ENCODE results near the gene PPP2R2C.

PPP2R2C gene

DNA sequence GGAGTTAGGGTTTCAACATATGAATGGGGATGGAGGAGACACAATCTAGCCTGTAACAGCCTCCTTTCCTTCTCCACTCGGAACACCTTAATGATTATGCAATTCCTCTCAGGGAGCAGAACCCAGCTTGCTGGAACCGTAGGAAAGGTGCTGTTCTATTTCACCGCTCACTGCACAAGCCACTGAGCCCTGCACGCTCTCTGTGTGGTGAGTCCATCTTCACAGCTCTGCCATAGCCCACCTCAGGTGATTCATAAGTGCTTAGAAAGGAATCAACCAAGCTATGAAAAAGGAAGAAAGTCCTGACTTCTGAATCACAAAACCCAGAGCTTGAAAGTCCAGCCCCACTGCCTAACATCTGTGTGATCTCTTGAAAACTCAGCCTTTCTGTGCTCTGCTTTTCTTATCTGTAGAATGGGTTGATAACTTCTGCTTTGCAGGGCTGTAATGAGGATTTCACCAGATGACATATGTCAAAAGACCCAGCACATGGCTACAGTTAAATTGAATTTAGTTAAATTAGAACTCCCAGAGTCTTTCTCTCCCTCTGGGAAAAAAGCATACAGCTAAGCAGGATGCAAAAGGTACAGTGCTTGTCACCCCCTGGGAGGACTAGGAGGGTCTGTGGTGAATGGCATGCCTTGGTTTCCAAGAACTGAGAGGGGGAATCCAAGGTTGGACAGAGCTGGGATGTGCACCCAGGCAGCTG, 111.2 kb downstream of the PPP2R2C start:
- DNase-seq (ENCODE audit: low read depth in 1 of 2, low spot score in 1 of 2), result no peak
- H3K27ac ChIP-seq (replicated peaks), result no peak overlapping the region
- H3K4me3 ChIP-seq (replicated peaks; ENCODE audit: insufficient read depth, low read length), result no peak overlapping the region
- TF ChIP-seq SPI1 (IDR thresholded peaks at IDR 0.05; ENCODE audit: borderline replicate concordance, low read depth) (no peak), GABPA (IDR thresholded peaks at IDR 0.05; ENCODE audit: low read depth) (no peak), POLR2AphosphoS5 (IDR thresholded peaks at IDR 0.05; ENCODE audit: low read depth) (no peak)
- TF ChIP-seq, protein P1, sequence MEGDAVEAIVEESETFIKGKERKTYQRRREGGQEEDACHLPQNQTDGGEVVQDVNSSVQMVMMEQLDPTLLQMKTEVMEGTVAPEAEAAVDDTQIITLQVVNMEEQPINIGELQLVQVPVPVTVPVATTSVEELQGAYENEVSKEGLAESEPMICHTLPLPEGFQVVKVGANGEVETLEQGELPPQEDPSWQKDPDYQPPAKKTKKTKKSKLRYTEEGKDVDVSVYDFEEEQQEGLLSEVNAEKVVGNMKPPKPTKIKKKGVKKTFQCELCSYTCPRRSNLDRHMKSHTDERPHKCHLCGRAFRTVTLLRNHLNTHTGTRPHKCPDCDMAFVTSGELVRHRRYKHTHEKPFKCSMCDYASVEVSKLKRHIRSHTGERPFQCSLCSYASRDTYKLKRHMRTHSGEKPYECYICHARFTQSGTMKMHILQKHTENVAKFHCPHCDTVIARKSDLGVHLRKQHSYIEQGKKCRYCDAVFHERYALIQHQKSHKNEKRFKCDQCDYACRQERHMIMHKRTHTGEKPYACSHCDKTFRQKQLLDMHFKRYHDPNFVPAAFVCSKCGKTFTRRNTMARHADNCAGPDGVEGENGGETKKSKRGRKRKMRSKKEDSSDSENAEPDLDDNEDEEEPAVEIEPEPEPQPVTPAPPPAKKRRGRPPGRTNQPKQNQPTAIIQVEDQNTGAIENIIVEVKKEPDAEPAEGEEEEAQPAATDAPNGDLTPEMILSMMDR (IDR thresholded peaks at IDR 0.05; ENCODE audit: insufficient read depth, low read length), result no peak
- TF ChIP-seq, protein P2, sequence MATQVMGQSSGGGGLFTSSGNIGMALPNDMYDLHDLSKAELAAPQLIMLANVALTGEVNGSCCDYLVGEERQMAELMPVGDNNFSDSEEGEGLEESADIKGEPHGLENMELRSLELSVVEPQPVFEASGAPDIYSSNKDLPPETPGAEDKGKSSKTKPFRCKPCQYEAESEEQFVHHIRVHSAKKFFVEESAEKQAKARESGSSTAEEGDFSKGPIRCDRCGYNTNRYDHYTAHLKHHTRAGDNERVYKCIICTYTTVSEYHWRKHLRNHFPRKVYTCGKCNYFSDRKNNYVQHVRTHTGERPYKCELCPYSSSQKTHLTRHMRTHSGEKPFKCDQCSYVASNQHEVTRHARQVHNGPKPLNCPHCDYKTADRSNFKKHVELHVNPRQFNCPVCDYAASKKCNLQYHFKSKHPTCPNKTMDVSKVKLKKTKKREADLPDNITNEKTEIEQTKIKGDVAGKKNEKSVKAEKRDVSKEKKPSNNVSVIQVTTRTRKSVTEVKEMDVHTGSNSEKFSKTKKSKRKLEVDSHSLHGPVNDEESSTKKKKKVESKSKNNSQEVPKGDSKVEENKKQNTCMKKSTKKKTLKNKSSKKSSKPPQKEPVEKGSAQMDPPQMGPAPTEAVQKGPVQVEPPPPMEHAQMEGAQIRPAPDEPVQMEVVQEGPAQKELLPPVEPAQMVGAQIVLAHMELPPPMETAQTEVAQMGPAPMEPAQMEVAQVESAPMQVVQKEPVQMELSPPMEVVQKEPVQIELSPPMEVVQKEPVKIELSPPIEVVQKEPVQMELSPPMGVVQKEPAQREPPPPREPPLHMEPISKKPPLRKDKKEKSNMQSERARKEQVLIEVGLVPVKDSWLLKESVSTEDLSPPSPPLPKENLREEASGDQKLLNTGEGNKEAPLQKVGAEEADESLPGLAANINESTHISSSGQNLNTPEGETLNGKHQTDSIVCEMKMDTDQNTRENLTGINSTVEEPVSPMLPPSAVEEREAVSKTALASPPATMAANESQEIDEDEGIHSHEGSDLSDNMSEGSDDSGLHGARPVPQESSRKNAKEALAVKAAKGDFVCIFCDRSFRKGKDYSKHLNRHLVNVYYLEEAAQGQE (IDR thresholded peaks at IDR 0.05; ENCODE audit: insufficient replicate concordance, low read depth), result no peak
- no peaks in the 10 kb centered on the region for H3K27me3 ChIP-seq (ENCODE audit: insufficient read depth, poor library complexity, severe bottlenecking)

DNA sequence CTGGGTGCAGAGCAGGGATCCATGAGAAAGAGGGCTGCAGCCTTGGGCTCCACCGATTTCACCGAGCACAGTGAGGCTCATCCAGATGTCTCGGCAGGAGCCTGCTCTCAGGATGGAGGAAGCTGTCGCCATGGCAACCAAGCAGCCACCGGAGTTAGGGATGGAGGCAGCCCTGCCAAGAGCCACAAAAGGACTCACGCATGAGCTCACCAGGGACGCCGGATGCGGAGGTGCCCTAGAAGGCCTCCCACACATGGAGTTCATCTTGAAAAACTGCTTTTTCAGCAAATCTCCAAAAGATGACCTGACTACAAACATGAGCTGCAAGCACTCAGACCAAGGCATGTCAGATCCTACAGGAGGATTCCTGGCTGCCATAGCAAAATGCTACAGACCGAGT, 112.0 kb downstream of the PPP2R2C start:
- TF ChIP-seq, protein P2 (IDR thresholded peaks at IDR 0.05; ENCODE audit: insufficient replicate concordance, low read depth), result no peak
- TF ChIP-seq GABPA (IDR thresholded peaks at IDR 0.05; ENCODE audit: low read depth), result no peak
- no peak for TF ChIP-seq POLR2AphosphoS5 (IDR thresholded peaks at IDR 0.05; ENCODE audit: low read depth)
- TF ChIP-seq, protein P1 (IDR thresholded peaks at IDR 0.05; ENCODE audit: insufficient read depth, low read length), result no peak
- TF ChIP-seq SPI1 (IDR thresholded peaks at IDR 0.05; ENCODE audit: borderline replicate concordance, low read depth), result no peak
- H3K4me3 ChIP-seq (replicated peaks; ENCODE audit: insufficient read depth, low read length), result no peak overlapping the region
- no peak overlapping the region for H3K27ac ChIP-seq (replicated peaks)
- no peak for DNase-seq (ENCODE audit: low read depth in 1 of 2, low spot score in 1 of 2)
- no peaks in the 10 kb centered on the region for H3K27me3 ChIP-seq (ENCODE audit: insufficient read depth, poor library complexity, severe bottlenecking)

DNA sequence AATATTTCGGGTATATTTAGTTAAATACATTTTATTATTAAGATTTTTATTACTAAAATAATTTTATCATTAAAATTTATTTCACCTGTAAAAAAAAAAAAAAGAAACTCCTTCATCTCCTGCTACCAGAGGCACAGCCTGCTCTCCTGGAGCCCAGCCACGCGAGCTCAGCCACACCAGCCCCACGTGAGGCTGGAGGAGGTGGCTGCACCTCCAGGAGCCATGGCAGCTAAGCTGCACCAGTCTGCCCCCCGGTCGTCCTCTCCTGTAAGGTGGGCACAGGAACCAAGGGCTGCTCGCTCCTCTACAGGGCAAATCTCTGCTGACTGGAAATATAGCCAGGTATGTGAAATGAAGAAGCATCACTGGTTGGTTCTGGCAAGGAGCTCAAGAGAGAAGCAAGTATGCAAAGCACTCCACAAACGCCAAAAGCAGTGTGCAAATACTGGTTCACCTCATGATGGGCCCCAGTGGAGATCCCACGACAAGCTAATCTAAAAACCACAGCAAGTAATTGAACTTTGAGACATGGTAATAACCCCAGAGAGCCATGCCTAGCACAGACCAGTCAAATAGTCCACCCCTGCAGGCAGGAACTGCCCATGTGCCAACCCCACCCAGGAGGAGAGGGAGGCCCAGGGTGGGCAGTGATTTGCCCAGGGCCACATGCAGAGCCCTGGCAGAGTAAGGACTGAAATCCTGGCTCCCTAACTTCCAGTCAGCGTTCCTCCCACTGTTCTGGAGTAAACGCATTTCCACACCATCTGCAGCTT, 112.7 kb downstream of the PPP2R2C start:
- DNase-seq (ENCODE audit: low read depth in 1 of 2, low spot score in 1 of 2), result no peak
- TF ChIP-seq, protein P1 (IDR thresholded peaks at IDR 0.05; ENCODE audit: insufficient read depth, low read length), result no peak
- TF ChIP-seq GABPA (IDR thresholded peaks at IDR 0.05; ENCODE audit: low read depth), result no peak
- no peak for TF ChIP-seq SPI1 (IDR thresholded peaks at IDR 0.05; ENCODE audit: borderline replicate concordance, low read depth)
- no peak for TF ChIP-seq POLR2AphosphoS5 (IDR thresholded peaks at IDR 0.05; ENCODE audit: low read depth)
- TF ChIP-seq, protein P2 (IDR thresholded peaks at IDR 0.05; ENCODE audit: insufficient replicate concordance, low read depth), result no peak
- Histone ChIP-seq H3K27me3 (ENCODE audit: insufficient read depth, poor library complexity, severe bottlenecking) (no peaks in the 10 kb centered on the region), H3K4me3 (replicated peaks; ENCODE audit: insufficient read depth, low read length) (no peak overlapping the region), H3K27ac (replicated peaks) (no peak overlapping the region)

All from HL-60 (cell line).